Measurements from ENCODE around the gene TRPM1. TPM values are rescaled to one million over a fixed set of nuclear protein-coding genes. Genes with fewer than 3 reads are reported as not detected.

Gene TRPM1
- total RNA-seq, 2 experiments from 2014 or later, result not detected

DNA sequence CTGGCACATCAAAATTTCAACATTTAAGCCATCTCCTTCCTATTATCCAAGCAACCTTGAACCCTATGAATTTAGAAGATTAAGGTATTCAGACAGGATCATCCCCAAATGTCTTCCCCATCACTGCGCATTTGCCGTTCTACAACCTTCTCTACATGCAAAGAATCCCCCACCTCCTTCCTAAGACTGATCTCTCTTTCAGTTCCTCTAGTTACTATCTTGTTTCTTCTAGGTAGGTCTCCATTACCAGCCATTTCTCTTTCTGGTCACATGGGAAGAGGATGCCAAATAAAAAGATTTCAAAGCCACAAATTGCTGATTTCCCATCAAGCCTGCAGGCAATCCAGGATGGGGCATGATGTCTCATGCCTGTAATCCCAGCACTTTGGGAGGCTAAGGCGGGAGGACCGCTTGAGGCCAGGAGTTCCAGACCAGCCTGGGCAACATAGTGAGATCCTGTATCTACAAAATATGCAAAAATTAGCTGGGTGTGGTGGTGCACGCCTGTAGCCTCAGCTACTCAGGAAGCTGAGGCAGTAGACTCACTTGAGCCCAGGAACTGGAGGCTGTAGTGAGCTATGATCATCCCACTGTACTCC is 80.4 kb downstream of the TRPM1 start:
- no TSS peak for BruUV-seq (replicated peaks)
- intact Hi-C loops (cut with micrococcal nuclease; ENCODE audit: unreplicated experiment), result no loop called here
- Histone ChIP-seq H3K36me3 (ENCODE audit: insufficient read depth, low read length) (no peaks in the 10 kb centered on the region), H4K20me1 (ENCODE audit: insufficient read depth, low read length) (no peaks in the 10 kb centered on the region), H3K4me3 (ENCODE audit: low read depth, low read length, poor library complexity, severe bottlenecking) (no peak overlapping the region), H3K27ac (ENCODE audit: low read depth, low read length, poor library complexity, severe bottlenecking) (no peak overlapping the region), H3K4me1 (ENCODE audit: insufficient read depth, low read length, poor library complexity, severe bottlenecking) (no peaks in the 10 kb centered on the region), H2AFZ (ENCODE audit: low read length) (no peak overlapping the region), H3K4me2 (ENCODE audit: low read length) (no peak overlapping the region), H3K9me3 (ENCODE audit: low read length) (no peaks in the 10 kb centered on the region), H3K79me2 (ENCODE audit: insufficient read depth, low read depth, low read length) (no peaks in the 10 kb centered on the region), H3K9me2 (ENCODE audit: insufficient read depth, low read length) (no peaks in the 10 kb centered on the region)
- DNase-seq (ENCODE audit: low spot score), result no peak
- CTCF ChIA-PET (ENCODE audit: unreplicated experiment), result no interaction called here
- TF ChIP-seq, protein P1, sequence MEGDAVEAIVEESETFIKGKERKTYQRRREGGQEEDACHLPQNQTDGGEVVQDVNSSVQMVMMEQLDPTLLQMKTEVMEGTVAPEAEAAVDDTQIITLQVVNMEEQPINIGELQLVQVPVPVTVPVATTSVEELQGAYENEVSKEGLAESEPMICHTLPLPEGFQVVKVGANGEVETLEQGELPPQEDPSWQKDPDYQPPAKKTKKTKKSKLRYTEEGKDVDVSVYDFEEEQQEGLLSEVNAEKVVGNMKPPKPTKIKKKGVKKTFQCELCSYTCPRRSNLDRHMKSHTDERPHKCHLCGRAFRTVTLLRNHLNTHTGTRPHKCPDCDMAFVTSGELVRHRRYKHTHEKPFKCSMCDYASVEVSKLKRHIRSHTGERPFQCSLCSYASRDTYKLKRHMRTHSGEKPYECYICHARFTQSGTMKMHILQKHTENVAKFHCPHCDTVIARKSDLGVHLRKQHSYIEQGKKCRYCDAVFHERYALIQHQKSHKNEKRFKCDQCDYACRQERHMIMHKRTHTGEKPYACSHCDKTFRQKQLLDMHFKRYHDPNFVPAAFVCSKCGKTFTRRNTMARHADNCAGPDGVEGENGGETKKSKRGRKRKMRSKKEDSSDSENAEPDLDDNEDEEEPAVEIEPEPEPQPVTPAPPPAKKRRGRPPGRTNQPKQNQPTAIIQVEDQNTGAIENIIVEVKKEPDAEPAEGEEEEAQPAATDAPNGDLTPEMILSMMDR (conservative IDR thresholded peaks at IDR 0.05; ENCODE audit: low read length), result no peak
- TF ChIP-seq EZH2phosphoT487 (IDR thresholded peaks at IDR 0.05; ENCODE audit: borderline replicate concordance, low read depth, low read length), result no peak
- POLR2A ChIA-PET, result interaction anchor here (0.7 to 3.9 kb wide), 3 partner anchors 7 to 962 kb away, joined by 3 to 19 read pairs (median 3); no protein-coding TSS in a partner anchor

DNA sequence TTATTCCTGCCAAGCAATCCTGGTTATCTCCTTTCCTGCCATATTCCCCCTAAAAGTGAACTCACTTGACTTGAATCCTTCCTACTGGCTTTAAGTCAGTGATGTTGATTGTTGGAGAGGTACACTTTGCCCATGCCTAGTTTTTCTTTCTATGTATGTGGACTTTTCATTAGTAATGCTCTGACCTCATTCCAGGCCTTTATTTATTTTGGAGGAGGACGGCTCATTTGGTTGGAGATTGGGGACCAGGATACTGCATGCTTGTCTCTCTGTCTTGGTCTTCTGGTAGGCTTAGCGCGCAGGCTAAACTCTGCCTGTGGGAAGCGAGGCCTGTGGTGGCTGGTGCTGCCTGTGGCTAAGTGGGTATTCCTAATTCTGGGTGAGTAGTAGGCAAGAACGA is 81.0 kb downstream of the TRPM1 start:
- Histone ChIP-seq H3K4me2 (ENCODE audit: low read length) (no peak overlapping the region), H2AFZ (ENCODE audit: low read length) (no peak overlapping the region), H3K27ac (ENCODE audit: low read depth, low read length, poor library complexity, severe bottlenecking) (no peak overlapping the region), H3K4me3 (ENCODE audit: low read depth, low read length, poor library complexity, severe bottlenecking) (no peak overlapping the region), H3K79me2 (ENCODE audit: insufficient read depth, low read depth, low read length) (no peaks in the 10 kb centered on the region), H4K20me1 (ENCODE audit: insufficient read depth, low read length) (no peaks in the 10 kb centered on the region), H3K36me3 (ENCODE audit: insufficient read depth, low read length) (no peaks in the 10 kb centered on the region), H3K9me2 (ENCODE audit: insufficient read depth, low read length) (no peaks in the 10 kb centered on the region), H3K4me1 (ENCODE audit: insufficient read depth, low read length, poor library complexity, severe bottlenecking) (no peaks in the 10 kb centered on the region), H3K9me3 (ENCODE audit: low read length) (no peaks in the 10 kb centered on the region)
- ChIA-PET CTCF (ENCODE audit: unreplicated experiment) (no interaction called here), POLR2A (no interaction called here)
- BruUV-seq (replicated peaks), result no TSS peak
- no peak for DNase-seq (ENCODE audit: low spot score)
- intact Hi-C loops (cut with micrococcal nuclease; ENCODE audit: unreplicated experiment), result no loop called here
- TF ChIP-seq, protein P1 (conservative IDR thresholded peaks at IDR 0.05; ENCODE audit: low read length), result no peak
- TF ChIP-seq EZH2phosphoT487 (IDR thresholded peaks at IDR 0.05; ENCODE audit: borderline replicate concordance, low read depth, low read length), result no peak

DNA sequence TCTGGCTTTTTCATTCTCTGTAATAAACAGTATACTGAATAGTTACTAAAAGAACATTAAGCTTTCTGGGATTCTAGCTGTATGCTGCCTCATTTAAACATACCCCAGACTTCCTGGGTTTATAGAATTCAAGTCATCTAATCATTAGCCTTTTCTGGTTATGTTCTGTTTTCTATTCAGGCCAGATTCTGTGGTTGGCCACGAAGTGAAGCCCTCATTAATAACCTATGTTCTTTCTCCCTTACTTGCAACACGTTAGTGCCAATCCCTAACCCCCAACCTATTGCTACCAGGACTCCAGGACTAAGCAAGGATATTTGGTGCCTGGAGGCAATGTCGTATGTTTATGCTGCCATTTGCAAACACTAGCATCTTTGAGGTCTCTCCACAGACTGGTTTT is 81.5 kb downstream of the TRPM1 start:
- H3K4me3 ChIP-seq (ENCODE audit: low read depth, low read length, poor library complexity, severe bottlenecking), result no peak overlapping the region
- CTCF ChIA-PET (ENCODE audit: unreplicated experiment), result no interaction called here

More for the DNA sequence above, 81.5 kb downstream of the TRPM1 start:
- no peak for TF ChIP-seq EZH2phosphoT487 (IDR thresholded peaks at IDR 0.05; ENCODE audit: borderline replicate concordance, low read depth, low read length)
- TF ChIP-seq, protein P1 (conservative IDR thresholded peaks at IDR 0.05; ENCODE audit: low read length), result no peak
- intact Hi-C loops (cut with micrococcal nuclease; ENCODE audit: unreplicated experiment), result no loop called here
- POLR2A ChIA-PET, result no interaction called here
- no peak overlapping the region for H3K4me2 ChIP-seq (ENCODE audit: low read length)
- H3K36me3 ChIP-seq (ENCODE audit: insufficient read depth, low read length), result no peaks in the 10 kb centered on the region
- no peaks in the 10 kb centered on the region for H3K79me2 ChIP-seq (ENCODE audit: insufficient read depth, low read depth, low read length)
- H4K20me1 ChIP-seq (ENCODE audit: insufficient read depth, low read length), result no peaks in the 10 kb centered on the region
- H2AFZ ChIP-seq (ENCODE audit: low read length), result no peak overlapping the region
- H3K27ac ChIP-seq (ENCODE audit: low read depth, low read length, poor library complexity, severe bottlenecking), result no peak overlapping the region
- no peak for DNase-seq (ENCODE audit: low spot score)
- no peaks in the 10 kb centered on the region for H3K9me2 ChIP-seq (ENCODE audit: insufficient read depth, low read length)
- H3K4me1 ChIP-seq (ENCODE audit: insufficient read depth, low read length, poor library complexity, severe bottlenecking), result no peaks in the 10 kb centered on the region
- BruUV-seq (replicated peaks), result no TSS peak
- H3K9me3 ChIP-seq (ENCODE audit: low read length), result no peaks in the 10 kb centered on the region

All from OCI-LY7 (cell line).